Gastroesophageal sphincter (tissue), 4 donors: Measurements from ENCODE around the gene TCP11X2. TPM values are rescaled to one million over a fixed set of nuclear protein-coding genes. Genes with fewer than 3 reads are reported as not detected.
"Not testable (repeated sequence)": the region's sequence is repeated elsewhere in the genome, so short reads cannot be mapped to it uniquely, and the experiment has no call there.

Experiments used
- ATAC-seq: fragments of 150-250 bp; one replicate; pipeline ENCODE4 v1.9.1; 2016; ENCODE audit warnings: mild to moderate bottlenecking, moderate library complexity
- H3K27ac ChIP-seq, 4 donors: fragments of 200-600 bp; sonication (generic) in 3 of 4; 1 replicate in 3 of 4; 2 replicates in 1 of 4; pipeline ENCODE4 v1.5.1; 2016 to 2019
- H3K27me3 ChIP-seq: fragments of 200-600 bp; sonication (generic); one replicate; pipeline ENCODE4 v1.5.1; 2019
- H3K36me3 ChIP-seq, 2 donors: fragments of 200-600 bp; sonication (generic); one replicate each; pipeline ENCODE4 v1.5.1; 2019; ENCODE audit warnings: control low read depth in 1 of 2
- H3K4me1 ChIP-seq, 3 donors: fragments of 200-600 bp; sonication (generic); 1 replicate in 2 of 3; 2 replicates in 1 of 3; pipeline ENCODE4 v1.5.1; 2016 to 2019; ENCODE audit warnings: control low read depth in 2 of 3
- H3K4me3 ChIP-seq, 2 donors: fragments of 200-600 bp; sonication (generic); one replicate each; pipeline ENCODE4 v1.5.1; 2019; ENCODE audit warnings: mild to moderate bottlenecking in 1 of 2, moderate library complexity in 1 of 2
- H3K9me3 ChIP-seq, 3 donors: fragments of 200-600 bp; sonication (generic); one replicate each; pipeline ENCODE4 v1.5.1; 2017 to 2019; ENCODE audit warnings: control low read depth in 2 of 3
- WGBS, 2 donors: methylation state at CpG; one replicate each; pipeline ENCODE4 v1.1.5; 2018; ENCODE audit warnings: low coverage in 1 of 2; 5-methylcytosine and 5-hydroxymethylcytosine counted together
- total RNA-seq, 4 donors: library from RNA; depleted of rRNA; stranded (reverse); fragments of >200 nt; gene quantifications; one replicate each; pipeline ENCODE4 v1.1.0, GENCODE V29; 2016

The TCP11X2 gene
- total RNA-seq, 4 donors from 2014 or later = not detected

- not testable (repeated sequence) for H3K27ac ChIP-seq, H3K4me3 ChIP-seq, H3K9me3 ChIP-seq, ATAC-seq, H3K27me3 ChIP-seq, H3K4me1 ChIP-seq, H3K36me3 ChIP-seq
- no CpG with 5 or more reads among the region's 4 CpGs for WGBS, 2 donors
Measured at GRCh38 chrX:102458615-102459014, 13.0 kb downstream of the TCP11X2 start.

- H3K36me3 ChIP-seq, H3K9me3 ChIP-seq, H3K4me1 ChIP-seq, H3K27me3 ChIP-seq, ATAC-seq, H3K4me3 ChIP-seq, H3K27ac ChIP-seq: not testable (repeated sequence)
- WGBS, 2 donors = no CpG with 5 or more reads among the region's 11 CpGs
Measured at GRCh38 chrX:102439908-102440307, 31.7 kb downstream of the TCP11X2 start, which contains the start of gene NXF2B. TSS of gene NXF2B (minus strand) at chrX:102440008. CDS start at chrX:102380036, 59,972 bp downstream.

GRCh38 chrX:102414493-102414892 lies 57.1 kb downstream of the TCP11X2 start:
- not testable (repeated sequence) for H3K4me3 ChIP-seq, ATAC-seq, H3K27ac ChIP-seq, H3K36me3 ChIP-seq, H3K9me3 ChIP-seq, H3K27me3 ChIP-seq, H3K4me1 ChIP-seq
- WGBS, 2 donors = no CpG with 5 or more reads among the region's 4 CpGs

Other genes starting within 250 kb of the TCP11X2 start
- not detected for gene NXF2, start 224.6 kb downstream of the TCP11X2 start, total RNA-seq
- gene NXF2B, start 31.8 kb downstream of the TCP11X2 start, total RNA-seq = not detected
- gene TMSB15A, start 44.9 kb upstream of the TCP11X2 start, total RNA-seq = 1 to 10 TPM in 1 of 4 donors, not detected in 3; 2.0 TPM
- gene ARMCX5, start 127.7 kb upstream of the TCP11X2 start, total RNA-seq = 10 to 100 TPM in 3 of 4 donors, 1 to 10 TPM in 1; 4.6 to 16.4 (median 10.7) TPM
- gene GPRASP1, start 179.7 kb upstream of the TCP11X2 start, total RNA-seq = 10 to 100 TPM; 10.8 to 33.8 (median 22.0) TPM
- 10 to 100 TPM; 12.6 to 14.3 (median 13.4) TPM for gene GPRASP2, start 240.6 kb upstream of the TCP11X2 start, total RNA-seq
- 1 to 10 TPM; 4.8 to 5.9 (median 5.0) TPM for gene GPRASP3, start 248.9 kb upstream of the TCP11X2 start, total RNA-seq